ENCODE data around the gene SLC29A3. TPM values are rescaled to one million over a fixed set of nuclear protein-coding genes. Genes with fewer than 3 reads are reported as not detected.

The SLC29A3 gene
- total and polyA plus RNA-seq, 10 of the 15 experiments (the other 5 are each of a cell fraction or from before 2014, with no cell fraction given), result 1.5 to 4.0 (median 2.7) TPM

GRCh38 chr10:71283876-71284275 is 35.2 kb upstream of the SLC29A3 start (continued):
- TF ChIP-seq SKIL (IDR thresholded peaks at IDR 0.05; ENCODE audit: low read depth, poor library complexity, severe bottlenecking), result no peak
- TF ChIP-seq NR2C2 (IDR thresholded peaks at IDR 0.05; ENCODE audit: borderline replicate concordance, control insufficient read depth, insufficient read length, low read depth), result no peak
- TF ChIP-seq KDM1A (IDR thresholded peaks at IDR 0.05; ENCODE audit: borderline replicate concordance), result no peak
- TF ChIP-seq FOXK2 (IDR thresholded peaks at IDR 0.05), result no peak

GRCh38 chr10:71284544-71285179 is 34.4 kb upstream of the SLC29A3 start:
- POLR2A ChIA-PET, result no interaction called here
- Histone ChIP-seq H2AFZ (ENCODE audit: control insufficient read depth, low read depth, low read length) (no peak overlapping the region), H3K9ac (ENCODE audit: control insufficient read depth, insufficient read depth, low read length) (no peak overlapping the region), H3K36me3 (ENCODE audit: control insufficient read depth in 2 of 2, insufficient read depth in 2 of 2, low read length in 1 of 2) (no peaks in the 10 kb centered on the region), H3K4me3 (no peak overlapping the region), H3K9me3 (replicated peaks; ENCODE audit: control insufficient read depth, insufficient read depth, low read length) (no peaks in the 10 kb centered on the region; the same call in 2 of the 3 replicates), H4K20me1 (ENCODE audit: control insufficient read depth, insufficient read depth) (no peaks in the 10 kb centered on the region), H3K27ac (ENCODE audit: control insufficient read depth, insufficient read depth) (no peak overlapping the region), H3K4me1 (ENCODE audit: control insufficient read depth, insufficient read depth, low read length) (no peaks in the 10 kb centered on the region), H3K79me2 (ENCODE audit: control insufficient read depth, insufficient read depth, low read length) (no peaks in the 10 kb centered on the region), H3K27me3 (replicated peaks in 1 of 2; ENCODE audit: control insufficient read depth in 2 of 2, insufficient read depth in 2 of 2, low read length in 1 of 2) (peaks cover 0 to 2% of the 10 kb centered on the region in 2 experiments; a peak in 1 of 4 replicates), H3K4me2 (ENCODE audit: control insufficient read depth, insufficient read depth) (no peak overlapping the region)
- RAD21 ChIA-PET (ENCODE audit: unreplicated experiment), result no interaction called here
- intact Hi-C loops (cut with micrococcal nuclease; ENCODE audit: unreplicated experiment) (loop anchor here (2.0 kb wide), 1 partner anchor 382 kb away; no protein-coding TSS in a partner anchor), in situ Hi-C loops (cut with MboI) (loop anchor here (5.0 kb wide), 1 partner anchor 362 kb away; no protein-coding TSS in a partner anchor)
- DNase-seq (ENCODE audit: low read depth, low spot score) (no peak), FAIRE-seq (no peak), ATAC-seq (peak; percentile 11; the same call in 2 of the 3 replicates)
- TF ChIP-seq RAD21 (IDR thresholded peaks at IDR 0.05; ENCODE audit: insufficient read depth, low read depth, low read length) (no peak), ZNF384 (IDR thresholded peaks at IDR 0.05; ENCODE audit: borderline replicate concordance, low read depth, low read length) (no peak), RFX5 (IDR thresholded peaks at IDR 0.05; ENCODE audit: low read depth, low read length) (no peak), NKRF (conservative IDR thresholded peaks at IDR 0.05) (no peak), EP300 (IDR thresholded peaks at IDR 0.05; ENCODE audit: borderline replicate concordance in 1 of 2, control insufficient read depth in 1 of 2, low read depth in 2 of 2, low read length in 2 of 2) (no peak), IRF5 (IDR thresholded peaks at IDR 0.05; ENCODE audit: borderline replicate concordance) (no peak), NR2C1 (IDR thresholded peaks at IDR 0.05) (no peak), SMC3 (IDR thresholded peaks at IDR 0.05; ENCODE audit: borderline replicate concordance, low read length) (no peak), BHLHE40 (IDR thresholded peaks at IDR 0.05; ENCODE audit: borderline replicate concordance in 1 of 2, low read depth in 2 of 2, low read length in 1 of 2) (no peak), TCF7 (IDR thresholded peaks at IDR 0.05; ENCODE audit: borderline replicate concordance) (no peak), FOXK2 (IDR thresholded peaks at IDR 0.05) (no peak)
- CTCF ChIA-PET, result interaction anchor here (0.6 to 2.8 kb wide), 8 partner anchors 10 to 381 kb away, joined by 3 to 16 read pairs (median 4); no protein-coding TSS in a partner anchor
- 56% methylated on average over 19 of the region's 19 CpGs for WGBS (ENCODE audit: insufficient coverage, insufficient replicate concordance, low lambda C conversion rate, missing lambda C conversion rate)
- no TSS peak for BruUV-seq (replicated peaks)
- SMC1A ChIA-PET (ENCODE audit: uncharacterized antibody, unreplicated experiment), result no interaction called here

Measured in GM12878 (cell line).